GM23338 (cell line): Measurements from ENCODE around the gene ABAT.

Experiments used
- CREB1 ChIP-seq: fragments of 250-450 bp; sonication (Bioruptor Pico); IDR thresholded peaks from 2 replicates; pipeline ENCODE4 v1.5.0; 2020; ENCODE audit warnings: low read depth, mild to moderate bottlenecking, moderate library complexity
- EZH2 ChIP-seq: fragments of 200-600 bp; sonication (generic); IDR thresholded peaks from one replicate; pipeline ENCODE4 v1.8.0; 2017; ENCODE audit warnings: antibody characterized with exemption, mild to moderate bottlenecking, low read depth; ENCODE audit not compliant: unreplicated experiment
- EZH2phosphoT487 ChIP-seq: fragments of 200-600 bp; sonication (generic); IDR thresholded peaks from one replicate; pipeline ENCODE4 v1.8.1; 2018; ENCODE audit warnings: antibody characterized with exemption; ENCODE audit not compliant: unreplicated experiment
- JUNB ChIP-seq: IDR thresholded peaks from one replicate; pipeline ENCODE4 v1.6.1; 2016; ENCODE audit warnings: antibody characterized with exemption; ENCODE audit not compliant: unreplicated experiment
- POLR2AphosphoS5 ChIP-seq: IDR thresholded peaks from 2 replicates; pipeline ENCODE4 v1.6.1; 2016; ENCODE audit warnings: antibody characterized with exemption, low read depth
- TF ChIP-seq, protein P1 (sequence below), 2 experiments: fragments of 200-600 bp in 1 of 2; sonication (generic) in 1 of 2; conservative IDR thresholded peaks; 2 replicates each; pipeline versions ENCODE4 v1.5.1 to v1.6.1; 2016 to 2017; ENCODE audit warnings: antibody characterized with exemption in 2 of 2, low read depth in 2 of 2, mild to moderate bottlenecking in 2 of 2, moderate library complexity in 1 of 2
- TF ChIP-seq, protein P2 (sequence below): IDR thresholded peaks from one replicate; pipeline ENCODE4 v1.6.1; 2018; ENCODE audit warnings: antibody characterized with exemption; ENCODE audit not compliant: unreplicated experiment

DNA sequence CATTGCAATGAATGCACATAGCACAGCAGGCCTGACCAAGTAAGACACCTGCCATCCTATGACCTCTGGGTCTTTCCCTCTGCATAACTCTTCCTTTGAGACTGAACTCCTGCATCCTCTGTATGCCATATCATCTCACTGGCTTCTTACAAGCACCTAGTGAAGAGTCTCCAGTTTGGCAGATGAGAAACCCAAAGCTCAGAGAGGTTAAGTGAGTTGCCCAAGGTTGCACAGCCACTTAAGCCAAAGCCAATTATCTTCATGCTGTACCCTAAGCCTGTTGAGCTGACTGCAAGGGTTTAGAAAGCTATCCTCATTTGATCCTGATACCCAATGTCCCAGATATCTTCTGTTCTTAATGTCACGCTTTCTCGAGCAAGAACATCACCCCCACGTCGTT lies 87.8 kb downstream of the ABAT start:
- TF ChIP-seq POLR2AphosphoS5 = no peak
- TF ChIP-seq, protein P1, sequence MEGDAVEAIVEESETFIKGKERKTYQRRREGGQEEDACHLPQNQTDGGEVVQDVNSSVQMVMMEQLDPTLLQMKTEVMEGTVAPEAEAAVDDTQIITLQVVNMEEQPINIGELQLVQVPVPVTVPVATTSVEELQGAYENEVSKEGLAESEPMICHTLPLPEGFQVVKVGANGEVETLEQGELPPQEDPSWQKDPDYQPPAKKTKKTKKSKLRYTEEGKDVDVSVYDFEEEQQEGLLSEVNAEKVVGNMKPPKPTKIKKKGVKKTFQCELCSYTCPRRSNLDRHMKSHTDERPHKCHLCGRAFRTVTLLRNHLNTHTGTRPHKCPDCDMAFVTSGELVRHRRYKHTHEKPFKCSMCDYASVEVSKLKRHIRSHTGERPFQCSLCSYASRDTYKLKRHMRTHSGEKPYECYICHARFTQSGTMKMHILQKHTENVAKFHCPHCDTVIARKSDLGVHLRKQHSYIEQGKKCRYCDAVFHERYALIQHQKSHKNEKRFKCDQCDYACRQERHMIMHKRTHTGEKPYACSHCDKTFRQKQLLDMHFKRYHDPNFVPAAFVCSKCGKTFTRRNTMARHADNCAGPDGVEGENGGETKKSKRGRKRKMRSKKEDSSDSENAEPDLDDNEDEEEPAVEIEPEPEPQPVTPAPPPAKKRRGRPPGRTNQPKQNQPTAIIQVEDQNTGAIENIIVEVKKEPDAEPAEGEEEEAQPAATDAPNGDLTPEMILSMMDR (conservative IDR thresholded peaks at IDR 0.05; ENCODE audit: low read depth in 2 of 2) = no peak
- TF ChIP-seq, protein P2, sequence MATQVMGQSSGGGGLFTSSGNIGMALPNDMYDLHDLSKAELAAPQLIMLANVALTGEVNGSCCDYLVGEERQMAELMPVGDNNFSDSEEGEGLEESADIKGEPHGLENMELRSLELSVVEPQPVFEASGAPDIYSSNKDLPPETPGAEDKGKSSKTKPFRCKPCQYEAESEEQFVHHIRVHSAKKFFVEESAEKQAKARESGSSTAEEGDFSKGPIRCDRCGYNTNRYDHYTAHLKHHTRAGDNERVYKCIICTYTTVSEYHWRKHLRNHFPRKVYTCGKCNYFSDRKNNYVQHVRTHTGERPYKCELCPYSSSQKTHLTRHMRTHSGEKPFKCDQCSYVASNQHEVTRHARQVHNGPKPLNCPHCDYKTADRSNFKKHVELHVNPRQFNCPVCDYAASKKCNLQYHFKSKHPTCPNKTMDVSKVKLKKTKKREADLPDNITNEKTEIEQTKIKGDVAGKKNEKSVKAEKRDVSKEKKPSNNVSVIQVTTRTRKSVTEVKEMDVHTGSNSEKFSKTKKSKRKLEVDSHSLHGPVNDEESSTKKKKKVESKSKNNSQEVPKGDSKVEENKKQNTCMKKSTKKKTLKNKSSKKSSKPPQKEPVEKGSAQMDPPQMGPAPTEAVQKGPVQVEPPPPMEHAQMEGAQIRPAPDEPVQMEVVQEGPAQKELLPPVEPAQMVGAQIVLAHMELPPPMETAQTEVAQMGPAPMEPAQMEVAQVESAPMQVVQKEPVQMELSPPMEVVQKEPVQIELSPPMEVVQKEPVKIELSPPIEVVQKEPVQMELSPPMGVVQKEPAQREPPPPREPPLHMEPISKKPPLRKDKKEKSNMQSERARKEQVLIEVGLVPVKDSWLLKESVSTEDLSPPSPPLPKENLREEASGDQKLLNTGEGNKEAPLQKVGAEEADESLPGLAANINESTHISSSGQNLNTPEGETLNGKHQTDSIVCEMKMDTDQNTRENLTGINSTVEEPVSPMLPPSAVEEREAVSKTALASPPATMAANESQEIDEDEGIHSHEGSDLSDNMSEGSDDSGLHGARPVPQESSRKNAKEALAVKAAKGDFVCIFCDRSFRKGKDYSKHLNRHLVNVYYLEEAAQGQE = no peak
- TF ChIP-seq CREB1 (CRISPR knock-in tag) = no peak
- TF ChIP-seq EZH2 = no peak
- TF ChIP-seq EZH2phosphoT487 = no peak
- TF ChIP-seq JUNB = no peak
